ENCODE results near the gene SETBP1. TPM values are rescaled to one million over a fixed set of nuclear protein-coding genes. Genes with fewer than 3 reads are reported as not detected.

The SETBP1 gene
- total and polyA plus RNA-seq, 5 donors: 2.0 to 24.1 (median 16.4) TPM

DNA sequence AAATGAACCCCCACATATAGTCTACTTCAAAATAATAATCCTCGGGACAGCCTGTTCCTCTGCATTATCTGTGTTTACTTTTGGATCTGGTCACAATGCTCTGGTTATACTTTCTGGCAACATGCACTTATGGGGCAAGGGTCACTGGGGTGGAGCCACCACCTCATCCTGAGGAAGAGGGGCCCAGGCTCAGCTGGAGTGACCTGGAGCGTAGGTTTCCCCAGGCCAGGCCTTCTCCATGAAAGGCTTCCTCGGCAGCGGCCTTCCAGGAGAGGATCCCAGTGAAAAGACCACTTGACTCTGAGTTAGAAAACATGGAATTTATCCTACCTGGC is 237.4 kb downstream of the SETBP1 start:
- intact Hi-C loops (cut with DNase I): no loop called here
- no peak overlapping the region for H3K4me3 ChIP-seq (ENCODE audit: low read length)
- DNase-seq (peak; percentile 51 to 82 (median 60)), ATAC-seq (peak; percentile 79 to 93)
- no peaks in the 10 kb centered on the region for H3K27me3 ChIP-seq (ENCODE audit: control insufficient read depth, insufficient read depth)
- 82% methylated on average over 4 of the region's 4 CpGs for WGBS
- H3K27ac ChIP-seq (ENCODE audit: low read length): no peak overlapping the region
- H3K4me1 ChIP-seq (ENCODE audit: control insufficient read depth, insufficient read depth, low read length): peaks cover 8% of the 10 kb centered on the region
- no peaks in the 10 kb centered on the region for H3K9me3 ChIP-seq (ENCODE audit: control insufficient read depth, low read length)

DNA sequence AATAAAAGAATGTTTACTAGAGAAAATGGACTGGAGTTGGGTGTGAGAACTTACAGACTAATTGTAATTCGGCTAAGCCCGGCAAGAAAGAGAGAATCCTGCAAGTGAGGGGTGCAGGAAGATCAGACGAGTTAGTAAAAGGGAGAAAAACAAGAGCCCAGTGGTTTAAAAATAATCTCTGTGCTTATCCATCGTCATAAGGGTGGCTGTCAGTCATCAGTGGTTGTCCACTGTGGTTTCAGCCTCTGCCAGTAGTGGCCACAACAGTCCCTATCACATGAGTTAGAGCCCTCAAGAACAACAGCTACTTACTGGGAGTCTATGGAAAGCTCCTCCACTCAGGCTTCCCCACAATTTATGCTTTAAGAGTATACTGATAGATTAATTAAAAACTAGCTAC is 239.8 kb downstream of the SETBP1 start:
- 78% methylated on average over 4 of the region's 4 CpGs for WGBS
- Histone ChIP-seq H3K27ac (ENCODE audit: low read length) (no peak overlapping the region), H3K27me3 (ENCODE audit: control insufficient read depth, insufficient read depth) (no peaks in the 10 kb centered on the region), H3K4me1 (ENCODE audit: control insufficient read depth, insufficient read depth, low read length) (peaks cover 8% of the 10 kb centered on the region), H3K9me3 (ENCODE audit: control insufficient read depth, low read length) (no peaks in the 10 kb centered on the region), H3K4me3 (ENCODE audit: low read length) (no peak overlapping the region)
- intact Hi-C loops (cut with DNase I): no loop called here
- ATAC-seq: no peak
- DNase-seq: no peak

DNA sequence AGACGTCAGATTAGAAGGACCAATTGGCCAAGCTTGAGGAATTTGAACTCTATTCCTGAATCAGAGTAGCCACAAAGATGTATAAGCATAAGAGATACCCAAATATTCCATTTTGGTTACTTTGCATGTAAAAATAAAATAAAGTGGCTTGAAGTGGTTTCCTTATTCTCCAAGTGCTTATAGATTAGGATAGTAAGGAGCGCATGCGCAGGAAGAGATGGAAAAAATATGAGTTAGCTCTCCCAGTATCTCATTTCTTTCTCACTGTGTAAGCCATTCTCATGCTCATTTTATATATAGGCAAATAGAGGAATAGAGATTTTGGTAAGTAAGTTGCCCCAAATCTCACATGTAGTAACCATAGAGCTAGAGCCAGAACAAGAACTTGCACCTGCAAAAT is 241.3 kb downstream of the SETBP1 start:
- Histone ChIP-seq H3K27me3 (ENCODE audit: control insufficient read depth, insufficient read depth) (no peaks in the 10 kb centered on the region), H3K4me3 (ENCODE audit: low read length) (no peak overlapping the region), H3K4me1 (ENCODE audit: control insufficient read depth, insufficient read depth, low read length) (peaks cover 8% of the 10 kb centered on the region), H3K27ac (ENCODE audit: low read length) (no peak overlapping the region), H3K9me3 (ENCODE audit: control insufficient read depth, low read length) (no peaks in the 10 kb centered on the region)
- DNase-seq (no peak), ATAC-seq (no peak)
- intact Hi-C loops (cut with DNase I): no loop called here
- over 99% methylated on average over 3 of the region's 3 CpGs for WGBS

DNA sequence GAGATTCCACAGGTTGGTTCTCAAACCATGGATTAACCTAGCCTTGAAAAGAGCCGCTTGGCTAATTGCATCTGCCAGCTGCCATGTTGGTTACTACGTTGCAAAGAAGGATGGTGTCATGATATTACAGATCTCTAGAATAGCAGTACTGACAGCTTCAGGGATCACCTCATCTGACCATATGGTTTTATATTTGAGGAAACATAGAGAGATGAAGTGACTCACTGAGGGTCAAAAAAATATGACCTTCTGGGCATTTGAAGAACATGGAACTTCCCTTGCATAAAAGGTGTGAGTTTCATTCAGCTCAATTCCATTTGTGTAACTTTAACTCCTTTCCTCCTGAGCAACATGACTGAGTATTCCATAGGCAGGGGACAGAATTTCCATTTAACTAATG is 242.3 kb downstream of the SETBP1 start:
- H3K4me1 ChIP-seq (ENCODE audit: control insufficient read depth, insufficient read depth, low read length): peaks cover 3% of the 10 kb centered on the region
- no peak overlapping the region for H3K4me3 ChIP-seq (ENCODE audit: low read length)
- DNase-seq (no peak), ATAC-seq (no peak)
- H3K27me3 ChIP-seq (ENCODE audit: control insufficient read depth, insufficient read depth): no peaks in the 10 kb centered on the region
- WGBS: 94% methylated on average over 2 of the region's 2 CpGs
- H3K9me3 ChIP-seq (ENCODE audit: control insufficient read depth, low read length): no peaks in the 10 kb centered on the region
- intact Hi-C loops (cut with DNase I): no loop called here
- no peak overlapping the region for H3K27ac ChIP-seq (ENCODE audit: low read length)

- no peaks in the 10 kb centered on the region for H3K4me1 ChIP-seq (ENCODE audit: control insufficient read depth, insufficient read depth, low read length)
- no peaks in the 10 kb centered on the region for H3K27me3 ChIP-seq (ENCODE audit: control insufficient read depth, insufficient read depth)
- no peak for DNase-seq
- 56% methylated on average over 6 of the region's 6 CpGs for WGBS
- no peak overlapping the region for H3K27ac ChIP-seq (ENCODE audit: low read length)
- no peak overlapping the region for H3K4me3 ChIP-seq (ENCODE audit: low read length)
- no peaks in the 10 kb centered on the region for H3K9me3 ChIP-seq (ENCODE audit: control insufficient read depth, low read length)
- ATAC-seq: peak; percentile 81 to 97
- intact Hi-C loops (cut with DNase I): no loop called here
These were observed 244.3 kb downstream of the SETBP1 start for GRCh38 chr18:44924785-44925499.

DNA sequence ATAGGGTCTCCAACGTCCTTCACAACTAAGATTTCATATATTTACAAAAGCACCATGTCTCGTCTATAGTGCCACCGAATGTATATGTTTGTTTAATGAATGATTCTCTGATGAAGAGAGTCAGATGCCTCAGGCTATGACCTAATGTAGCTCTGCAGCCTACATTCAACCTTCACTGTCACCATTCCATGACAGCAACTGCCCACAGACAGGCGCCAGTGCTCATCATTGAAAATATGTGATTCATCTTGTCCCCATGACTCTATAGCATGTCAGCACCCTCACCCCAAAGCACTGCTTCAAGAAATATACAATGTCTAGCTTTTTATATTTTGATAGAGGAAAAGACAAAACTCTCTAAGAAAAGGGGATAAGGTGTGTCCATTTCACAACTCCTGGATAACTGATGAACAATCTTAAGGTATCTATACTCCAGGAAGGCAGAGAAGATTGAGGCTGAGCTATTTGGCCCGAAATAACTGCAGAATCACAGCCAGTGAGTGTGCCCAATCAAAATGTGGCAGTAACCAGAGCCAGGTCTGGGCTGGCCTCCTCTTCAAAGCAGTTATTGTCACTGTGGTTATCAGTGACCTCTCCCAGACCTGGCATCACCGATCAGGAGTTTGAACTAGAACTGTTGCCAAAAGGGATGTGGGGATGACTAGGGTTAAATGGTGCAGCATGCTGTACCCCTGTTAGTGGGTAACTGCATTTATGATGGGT is 246.6 kb downstream of the SETBP1 start:
- ATAC-seq: no peak
- 81% methylated on average over 6 of the region's 6 CpGs for WGBS

GRCh38 chr18:44934901-44935300 is 254.2 kb downstream of the SETBP1 start:
- H3K9me3 ChIP-seq (ENCODE audit: control insufficient read depth, low read length): no peaks in the 10 kb centered on the region
- DNase-seq (no peak), ATAC-seq (no peak)
- H3K27me3 ChIP-seq (ENCODE audit: control insufficient read depth, insufficient read depth): no peaks in the 10 kb centered on the region
- peaks cover 8% of the 10 kb centered on the region for H3K4me1 ChIP-seq (ENCODE audit: control insufficient read depth, insufficient read depth, low read length)
- WGBS: 89% methylated on average over 2 of the region's 2 CpGs
- intact Hi-C loops (cut with DNase I): no loop called here
- H3K4me3 ChIP-seq (ENCODE audit: low read length): no peak overlapping the region
- no peak overlapping the region for H3K27ac ChIP-seq (ENCODE audit: low read length)

More for the DNA sequence above, 246.6 kb downstream of the SETBP1 start:
- DNase-seq: no peak
- H3K4me1 ChIP-seq (ENCODE audit: control insufficient read depth, insufficient read depth, low read length): no peaks in the 10 kb centered on the region
- H3K27ac ChIP-seq (ENCODE audit: low read length): no peak overlapping the region
- H3K27me3 ChIP-seq (ENCODE audit: control insufficient read depth, insufficient read depth): no peaks in the 10 kb centered on the region
- H3K4me3 ChIP-seq (ENCODE audit: low read length): no peak overlapping the region
- intact Hi-C loops (cut with DNase I): no loop called here
- no peaks in the 10 kb centered on the region for H3K9me3 ChIP-seq (ENCODE audit: control insufficient read depth, low read length)

- no peaks in the 10 kb centered on the region for H3K9me3 ChIP-seq (ENCODE audit: control insufficient read depth, low read length)
These were observed 254.8 kb downstream of the SETBP1 start for GRCh38 chr18:44935455-44935854.

GRCh38 chr18:44936485-44936884 is 255.8 kb downstream of the SETBP1 start:
- peak in 1 of 2 donors; percentile 24 for ATAC-seq
- DNase-seq: no peak
- intact Hi-C loops (cut with DNase I): no loop called here
- Histone ChIP-seq H3K27ac (ENCODE audit: low read length) (no peak overlapping the region), H3K4me1 (ENCODE audit: control insufficient read depth, insufficient read depth, low read length) (peaks cover 8% of the 10 kb centered on the region), H3K4me3 (ENCODE audit: low read length) (no peak overlapping the region), H3K27me3 (ENCODE audit: control insufficient read depth, insufficient read depth) (no peaks in the 10 kb centered on the region), H3K9me3 (ENCODE audit: control insufficient read depth, low read length) (no peaks in the 10 kb centered on the region)
- 65% methylated on average over 6 of the region's 6 CpGs for WGBS

More at GRCh38 chr18:44935455-44935854, 254.8 kb downstream of the SETBP1 start:
- DNase-seq (no peak), ATAC-seq (no peak)
- Histone ChIP-seq H3K4me3 (ENCODE audit: low read length) (no peak overlapping the region), H3K4me1 (ENCODE audit: control insufficient read depth, insufficient read depth, low read length) (peaks cover 8% of the 10 kb centered on the region), H3K27me3 (ENCODE audit: control insufficient read depth, insufficient read depth) (no peaks in the 10 kb centered on the region), H3K27ac (ENCODE audit: low read length) (no peak overlapping the region)
- intact Hi-C loops (cut with DNase I): no loop called here

- DNase-seq (peak in 1 of 3 donors; percentile 43), ATAC-seq (peak; percentile 48 to 67)
- H3K9me3 ChIP-seq (ENCODE audit: control insufficient read depth, low read length): no peaks in the 10 kb centered on the region
- WGBS: 26% methylated on average over 12 of the region's 12 CpGs
- no peaks in the 10 kb centered on the region for H3K27me3 ChIP-seq (ENCODE audit: control insufficient read depth, insufficient read depth)
- H3K4me3 ChIP-seq (ENCODE audit: low read length): no peak overlapping the region
- peaks cover 8% of the 10 kb centered on the region for H3K4me1 ChIP-seq (ENCODE audit: control insufficient read depth, insufficient read depth, low read length)
- intact Hi-C loops (cut with DNase I): no loop called here
- no peak overlapping the region for H3K27ac ChIP-seq (ENCODE audit: low read length)
These were observed 257.5 kb downstream of the SETBP1 start for GRCh38 chr18:44937960-44938719.

Measured in right cardiac atrium (tissue), 5 donors.